Suppressor macrophage treated with lipopolysaccharide for 1 hour (primary cell): Measurements from ENCODE around the gene NT5DC4.
A peak's percentile ranks its signal among the peaks of the same experiment; 100 is the strongest.

Experiments
- DNase-seq, 3 donors: peaks; one replicate each; pipeline ENCODE4 v3.0.0-alpha.2; 2020 to 2022

NT5DC4 gene

GRCh38 chr2:112724591-112725525 is 4.0 kb downstream of the NT5DC4 start:
- DNase-seq: peak; percentile 56 to 71 (median 57)

DNA sequence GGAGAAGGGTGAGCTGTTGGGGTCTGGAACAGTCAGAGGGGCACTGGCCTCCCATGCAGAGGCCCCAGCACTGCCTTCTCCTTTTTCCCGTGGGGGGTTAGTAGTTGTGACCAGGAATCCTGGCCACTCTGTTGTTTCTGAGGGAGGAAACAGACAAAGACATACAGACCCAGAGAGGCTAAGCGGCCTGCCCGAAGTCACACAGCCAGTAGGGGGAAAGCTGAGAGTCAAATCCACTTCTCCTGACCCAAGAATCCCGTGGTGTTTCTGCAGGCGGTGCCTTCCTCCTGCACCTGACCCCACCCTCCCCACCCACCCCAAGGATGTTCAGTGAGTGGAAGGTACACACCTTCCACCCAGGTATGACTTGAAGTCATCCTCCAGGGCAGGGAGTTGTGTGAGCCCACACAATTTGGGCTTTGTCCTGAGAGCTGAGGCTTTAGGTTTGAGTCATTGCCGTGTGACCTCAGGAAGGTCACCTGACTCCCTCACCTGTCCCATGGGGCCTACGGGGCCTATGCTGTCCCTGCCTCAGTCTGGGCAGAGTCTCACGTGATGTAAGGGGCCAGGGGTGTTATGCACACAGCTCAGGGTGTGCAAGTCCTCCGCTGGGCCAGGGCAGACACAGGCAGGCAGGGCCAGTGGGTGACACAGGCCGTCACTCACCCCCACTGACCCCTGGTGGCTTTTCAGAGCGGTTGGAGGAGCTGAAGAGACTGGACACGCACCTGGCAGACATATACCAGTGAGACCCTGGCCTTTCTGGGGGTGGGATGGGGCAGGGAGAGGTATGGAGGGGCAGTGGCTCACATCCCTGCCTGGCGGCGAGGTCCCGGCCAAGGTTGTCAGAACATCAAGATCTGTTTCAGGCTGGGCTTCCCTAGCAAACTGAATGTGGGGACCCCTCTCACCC is 5.0 kb downstream of the NT5DC4 start:
- no peak for DNase-seq

- DNase-seq: peak; percentile 97 to 98 (median 97)
Measured at GRCh38 chr2:112726487-112727190, 5.8 kb downstream of the NT5DC4 start.

DNA sequence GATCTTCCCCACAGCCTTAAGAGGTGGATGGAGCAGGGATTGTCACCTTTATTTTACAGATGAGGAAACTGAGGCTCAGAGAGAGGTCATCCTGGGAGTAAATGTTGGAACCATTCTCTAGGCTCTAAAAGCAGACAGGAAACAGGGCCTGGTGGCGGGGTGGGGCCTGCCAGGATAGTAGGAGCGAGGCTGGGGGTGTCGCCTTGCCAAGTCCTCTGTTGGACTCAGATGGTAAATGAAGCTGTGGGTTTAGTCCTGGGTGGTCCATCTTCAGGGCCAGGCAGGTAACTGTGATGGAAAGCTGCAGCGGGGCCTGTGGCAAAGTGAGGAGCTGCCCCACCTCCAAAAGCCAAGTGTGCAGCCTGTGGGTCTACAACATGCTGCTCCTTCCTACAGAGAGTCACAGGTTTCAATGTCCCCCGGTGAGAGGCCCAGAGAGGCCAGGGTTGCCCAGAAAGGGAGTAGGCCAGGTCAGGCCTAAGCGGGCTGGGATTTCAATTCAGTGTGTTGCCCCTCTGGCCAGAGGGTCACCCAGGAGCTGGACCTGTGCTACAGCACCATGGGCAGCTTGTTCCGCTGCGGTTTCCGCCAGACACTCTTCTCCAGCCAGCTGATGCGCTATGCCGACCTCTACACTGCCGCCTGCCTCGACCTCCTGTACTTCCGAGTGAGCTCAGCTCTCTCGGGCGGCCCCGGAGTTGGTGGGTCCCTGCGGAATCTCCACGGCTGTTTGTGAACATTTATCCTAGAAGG is 6.6 kb downstream of the NT5DC4 start:
- DNase-seq: no peak

DNA sequence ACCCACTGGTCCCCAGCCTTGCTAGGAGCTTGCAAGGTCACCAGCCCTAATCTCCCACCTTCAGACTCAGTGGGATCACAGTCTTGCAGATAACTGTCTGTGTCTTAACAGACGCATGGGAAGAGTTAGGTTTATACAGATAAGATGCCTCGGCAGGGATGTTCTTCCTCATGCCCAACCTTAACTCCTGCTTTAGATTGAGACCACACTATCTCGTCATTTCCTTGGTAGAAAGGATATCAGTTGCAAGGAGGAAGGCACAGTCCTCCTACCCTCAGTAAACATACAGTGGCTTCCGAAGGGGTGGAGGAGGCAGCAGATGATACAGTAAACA is 7.2 kb downstream of the NT5DC4 start:
- no peak for DNase-seq

DNA sequence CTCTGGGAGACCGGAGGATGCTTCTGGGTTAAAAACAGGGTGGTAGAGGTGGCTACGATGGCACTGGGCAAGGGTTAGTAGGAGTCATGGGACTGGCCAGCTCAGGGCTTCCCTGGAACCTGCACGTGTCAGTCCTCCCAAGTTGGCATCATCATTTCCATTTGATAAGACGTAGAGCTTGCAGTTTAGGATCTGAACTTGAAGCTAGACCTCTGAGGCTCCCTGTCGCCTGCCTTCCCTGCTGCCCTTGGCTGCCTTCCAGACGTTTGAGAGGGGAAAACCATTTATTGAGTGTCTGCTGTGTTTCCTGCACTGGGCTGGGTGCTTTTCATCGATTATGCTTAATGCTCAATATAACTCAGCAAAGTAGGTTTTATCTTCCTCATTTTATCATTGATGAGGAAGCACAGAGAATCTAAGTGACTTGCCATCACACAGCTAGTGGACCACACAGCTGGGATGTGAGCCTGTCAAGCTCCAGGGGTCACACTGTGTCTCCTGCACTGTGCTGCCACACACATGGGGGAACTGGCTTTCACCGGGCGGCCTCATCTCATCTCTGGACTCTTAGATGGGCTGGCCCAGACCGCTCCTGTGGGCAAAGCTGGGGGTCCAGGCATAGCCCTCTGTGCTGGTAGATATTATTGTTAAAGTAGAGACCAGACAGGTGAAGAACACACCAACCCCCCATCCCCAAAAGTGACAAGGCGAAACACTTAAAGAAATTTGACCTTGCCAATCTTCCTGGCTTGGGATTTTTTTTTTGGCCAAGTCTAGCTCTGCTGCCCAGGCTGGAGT is 7.8 kb downstream of the NT5DC4 start:
- no peak for DNase-seq

GRCh38 chr2:112730216-112730615 is 9.4 kb downstream of the NT5DC4 start:
- peak in 1 of 3 donors; percentile 26 for DNase-seq

DNA sequence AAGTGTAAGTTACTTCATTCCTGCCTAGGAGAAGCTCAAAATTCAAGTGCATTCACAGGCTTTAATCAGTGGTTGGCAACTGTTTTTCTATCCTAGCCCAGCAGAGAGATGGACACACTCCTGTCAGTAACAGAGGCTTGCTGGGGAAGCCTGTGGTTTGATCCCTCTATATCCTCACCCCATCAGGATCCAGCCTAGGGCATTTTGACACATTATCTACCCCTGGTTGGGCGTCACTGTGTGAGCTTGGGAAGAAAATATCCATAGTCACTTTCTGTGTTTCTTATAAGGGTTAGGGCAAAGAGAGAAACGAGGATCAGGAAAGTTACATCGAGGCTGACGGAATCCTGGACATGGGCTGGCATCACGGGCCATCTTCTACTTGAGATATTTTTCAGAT is 10.0 kb downstream of the NT5DC4 start:
- DNase-seq: no peak

DNA sequence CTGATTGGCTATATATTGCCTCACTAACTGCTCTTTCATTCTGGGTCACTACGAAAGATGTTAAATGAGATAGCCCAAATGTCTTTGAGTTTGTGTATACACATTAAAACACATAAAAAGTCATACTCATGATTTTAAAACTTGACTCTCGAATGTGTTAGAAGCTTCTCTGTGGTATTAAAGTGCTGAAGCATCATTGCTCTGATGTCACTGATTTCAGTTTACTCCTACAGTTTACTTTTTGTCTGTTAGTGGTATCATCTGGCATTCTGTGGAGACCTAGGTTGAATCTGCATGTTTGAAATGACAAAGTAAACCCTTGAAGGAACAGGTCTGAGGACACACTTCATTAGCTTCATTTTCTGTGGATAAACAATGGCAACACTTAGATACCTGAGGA is 10.7 kb downstream of the NT5DC4 start:
- DNase-seq: no peak

DNA sequence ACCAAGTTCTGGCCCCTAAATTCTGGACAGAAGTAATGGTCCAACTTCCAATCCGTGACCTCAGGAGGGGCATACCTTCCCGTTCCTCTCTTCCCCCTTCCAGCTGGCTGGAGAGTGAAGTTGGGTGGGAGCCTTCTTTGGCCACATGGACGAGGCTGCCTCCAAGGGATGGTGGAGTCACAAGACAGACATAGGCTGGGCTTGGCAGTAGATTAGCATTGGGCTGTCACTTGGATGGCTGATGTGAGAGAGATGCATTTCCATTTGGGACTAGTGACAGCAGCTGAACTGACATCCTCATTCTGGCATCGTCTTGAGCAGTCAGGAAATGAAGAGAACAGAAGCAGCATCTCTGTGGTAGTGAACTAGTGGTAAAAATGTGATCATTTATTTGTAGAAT is 12.6 kb downstream of the NT5DC4 start:
- DNase-seq: no peak

- DNase-seq: no peak
Measured at GRCh38 chr2:112733871-112734270, 13.1 kb downstream of the NT5DC4 start.

DNA sequence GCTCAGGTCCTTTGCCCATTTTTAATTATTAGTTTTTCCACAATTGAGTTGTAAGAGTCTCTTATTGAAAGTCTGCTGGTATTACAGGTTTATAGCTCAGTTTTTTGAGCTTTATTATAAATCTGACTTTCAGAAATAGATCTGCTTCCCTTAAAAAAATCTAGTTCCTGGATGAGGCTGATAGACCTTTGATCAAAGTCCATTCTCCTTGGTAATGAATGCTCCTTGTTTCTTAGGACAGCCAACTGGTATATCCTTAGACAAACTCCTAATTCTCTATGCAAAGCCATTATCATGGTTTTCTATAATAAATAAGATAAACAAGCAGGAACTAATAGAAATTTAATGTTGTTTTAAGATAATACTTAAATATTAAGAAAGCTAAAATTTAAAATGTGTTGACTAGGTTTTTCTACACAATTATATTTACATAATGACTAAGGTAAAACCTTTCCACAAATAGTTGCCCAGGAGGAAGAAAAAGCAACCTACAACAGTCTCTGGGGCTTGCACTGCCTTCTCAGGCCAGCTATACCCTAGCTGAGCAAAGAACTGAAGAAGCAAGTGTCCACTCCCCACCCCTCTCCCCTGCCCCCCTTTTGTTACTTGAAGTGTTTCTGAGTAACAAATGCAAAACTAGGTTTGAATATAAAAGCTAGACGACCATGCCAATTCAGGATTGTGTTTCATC is 16.9 kb downstream of the NT5DC4 start:
- no peak for DNase-seq

DNA sequence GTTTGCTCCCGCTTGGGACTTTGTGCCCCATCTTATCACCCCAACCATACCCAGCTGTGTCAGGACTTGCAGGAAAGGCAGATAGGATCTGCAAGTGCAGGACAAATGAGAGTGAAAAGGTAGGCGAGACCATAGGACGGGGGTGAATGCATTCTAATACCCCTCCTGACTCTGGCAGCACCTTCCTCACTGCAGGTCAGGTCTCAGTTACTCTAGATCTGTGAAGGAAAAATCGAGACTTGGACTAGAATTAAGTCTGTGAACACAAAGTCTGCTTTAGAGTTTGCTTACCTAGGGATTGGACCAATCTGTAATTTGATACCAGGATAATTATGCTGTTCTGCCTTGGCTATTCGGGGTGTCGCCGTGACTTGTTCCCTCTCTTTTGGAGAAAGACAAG is 19.7 kb downstream of the NT5DC4 start:
- no peak for DNase-seq

DNA sequence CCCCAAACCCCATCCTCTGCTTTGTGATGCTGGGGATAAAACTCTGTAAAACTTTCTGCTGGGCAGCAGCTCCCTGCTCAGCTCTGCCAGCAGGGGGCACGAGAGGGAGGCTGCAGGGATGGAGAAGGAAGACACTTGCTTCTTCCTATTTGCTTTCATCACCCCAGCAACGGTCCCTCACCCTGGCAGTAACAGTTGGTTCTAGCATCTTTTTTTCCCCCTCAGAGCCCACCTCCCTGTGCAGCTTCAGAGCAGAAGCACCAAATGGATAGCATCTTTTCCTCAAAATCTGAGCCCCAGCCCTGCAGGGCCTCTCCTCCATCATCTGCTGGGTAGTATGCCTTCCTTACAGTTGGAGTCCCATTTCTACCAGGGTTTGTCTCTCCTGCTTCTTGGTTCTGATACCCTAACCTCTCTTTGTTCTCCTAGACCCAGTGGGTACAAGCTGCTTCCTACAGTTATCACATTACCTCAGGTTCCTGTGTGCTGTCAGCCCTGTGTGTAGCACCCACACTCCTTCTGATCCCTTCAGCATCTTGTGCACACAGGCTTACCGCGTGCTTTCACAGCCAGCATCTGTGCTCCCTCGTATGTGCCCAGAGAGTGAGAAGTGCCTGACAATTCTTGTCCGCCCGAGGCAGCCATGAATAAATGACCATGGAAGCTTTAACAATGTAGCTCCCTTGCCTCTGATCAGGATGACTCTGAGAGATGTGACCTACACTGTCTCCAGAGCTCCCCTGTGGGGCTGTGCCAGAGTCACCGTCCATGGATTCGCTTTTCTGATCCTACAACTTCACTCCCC is 29.1 kb downstream of the NT5DC4 start:
- peak; percentile 83 to 93 (median 89) for DNase-seq

- no peak for DNase-seq
Measured at GRCh38 chr2:112750560-112750843, 29.7 kb downstream of the NT5DC4 start.

DNA sequence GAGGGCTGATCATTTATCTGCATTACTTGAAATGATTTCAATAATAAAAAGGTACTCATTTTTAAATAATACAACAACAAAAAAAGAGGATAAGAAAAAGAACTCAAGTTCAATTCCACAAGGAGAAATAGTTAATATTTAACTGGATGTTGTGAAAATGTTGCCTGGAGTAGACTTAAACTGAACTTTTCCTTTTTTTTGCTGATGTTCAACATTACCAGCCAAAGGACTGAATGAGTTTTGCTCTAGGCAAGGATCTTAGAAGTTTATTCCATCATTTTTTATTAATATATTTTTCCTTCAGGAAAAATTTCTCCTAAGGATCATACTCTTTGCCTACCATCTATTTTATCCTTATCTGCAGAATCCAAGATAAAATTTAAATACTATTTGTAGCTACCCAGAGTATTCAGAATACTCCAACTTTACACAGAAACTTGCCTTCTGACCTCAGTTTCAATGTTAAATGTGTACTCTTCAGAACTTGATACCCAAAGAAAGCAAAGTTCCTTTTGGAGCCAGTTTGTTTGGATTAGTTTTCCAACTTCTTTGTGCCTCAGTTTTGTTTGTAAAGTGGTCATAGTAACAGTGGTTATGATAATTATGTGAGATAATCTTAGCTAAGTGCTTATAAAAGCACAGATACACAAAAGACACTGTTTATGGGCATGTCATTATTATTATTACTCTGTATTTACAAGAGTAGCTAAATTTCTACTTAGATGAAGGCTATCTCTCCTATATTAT is 30.8 kb downstream of the NT5DC4 start:
- DNase-seq: no peak

DNA sequence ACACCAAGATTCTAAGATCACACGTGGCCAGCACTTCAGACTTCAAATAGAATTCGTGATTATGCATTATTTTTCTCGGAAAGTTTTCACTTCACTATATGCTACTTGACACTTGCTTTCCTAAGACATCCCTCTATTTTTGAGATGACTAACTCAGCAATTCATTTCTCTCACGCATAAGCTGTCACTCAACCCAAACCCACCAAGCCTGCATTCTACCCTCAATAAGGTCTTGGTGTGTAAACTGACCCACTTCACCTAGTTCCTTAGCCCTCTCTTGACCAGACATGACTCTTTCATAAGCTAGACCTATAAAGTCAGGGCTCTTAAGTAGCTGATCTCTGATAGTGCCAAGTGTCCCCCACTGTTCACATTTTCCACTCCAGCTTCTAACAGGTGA is 31.8 kb downstream of the NT5DC4 start:
- no peak for DNase-seq

- peak; percentile 32 to 60 (median 57) for DNase-seq
Measured at GRCh38 chr2:112754564-112754963, 33.7 kb downstream of the NT5DC4 start.

DNA sequence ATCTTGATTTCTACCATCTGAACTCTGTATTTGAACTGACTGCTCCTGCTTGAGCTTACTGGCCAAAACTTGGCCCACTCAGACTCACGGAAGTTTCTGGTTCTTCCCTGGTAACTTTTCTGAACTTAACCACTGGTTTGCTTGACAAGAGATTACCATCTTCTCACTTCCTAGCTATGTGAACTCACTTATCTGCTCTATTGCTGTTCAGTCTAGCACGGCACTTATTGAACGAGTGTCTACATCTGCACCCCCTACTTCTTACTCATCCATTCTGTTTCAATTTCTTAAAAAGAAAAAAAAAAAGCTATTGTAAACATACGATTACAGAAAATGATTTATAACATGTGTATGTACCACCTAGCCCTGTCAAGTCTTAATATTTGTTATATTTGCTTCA is 34.6 kb downstream of the NT5DC4 start:
- DNase-seq: no peak

GRCh38 chr2:112756207-112756606 is 35.4 kb downstream of the NT5DC4 start:
- DNase-seq: no peak
